K562 (cell line): ENCODE data around the gene UBE2R2. TPM values are rescaled to one million over a fixed set of nuclear protein-coding genes. Genes with fewer than 3 reads are reported as not detected.

Source experiments
- ATAC-seq: fragments of 200-7000 bp; cut with Tn5 transposase; 3 replicates; pipeline ENCODE4 v1.9.1; 2020; ENCODE audit warnings: moderate library complexity
- BruUV-seq: library from RNA; stranded (reverse); fragments of 400-500 nt; replicated peaks from 2 replicates; lab custom pipeline; 2021; lab: Mats Ljungman, UMichigan
- CTCF ChIA-PET: fragments of 300-600 bp; formaldehyde crosslinking; extraction: SDS; loops from one replicate; lab custom pipeline; 2021; ENCODE audit warnings: low intra/inter-chr PET ratio; lab: Yijun Ruan, JAX
- POLR2A ChIA-PET: fragments of 300-600, 350-650 bp; sonication (Branson Sonifier 250); formaldehyde crosslinking; extraction: SDS; loops from one replicate; lab custom pipeline; 2021; ENCODE audit warnings: antibody characterized with exemption, inconsistent platforms; lab: Yijun Ruan, JAX
- DNase-seq, 4 experiments: peaks; one replicate each; pipeline versions ENCODE4 v3.0.0 to v3.0.0-alpha.2; 2011 to 2018; ENCODE audit warnings: low spot score in 3 of 4, mixed read lengths in 3 of 4; ENCODE audit errors: extremely low read depth in 1 of 4
- FAIRE-seq: peaks from 2 replicates; lab custom pipeline; 2011; peaks lifted over from hg19 to GRCh38; lab: Jason Lieb, UNC
- H2AFZ ChIP-seq: 2 replicates; pipeline ENCODE4 v1.6.0; 2011; ENCODE audit warnings: low read depth, low read length, control low read depth, inconsistent platforms
- H3K27ac ChIP-seq: fragments of 200-600 bp; 3 replicates; pipeline ENCODE4 v1.8.0; 2011; ENCODE audit warnings: low read depth, mild to moderate bottlenecking, control low read depth, inconsistent platforms, low read length, moderate library complexity, mixed read lengths; ENCODE audit errors: extremely low read depth
- H3K27me3 ChIP-seq, 2 experiments: fragments of 300-600 bp in 1 of 2; 2 replicates in 1 of 2; 3 replicates in 1 of 2; pipeline versions ENCODE4 v1.6.0 to v1.8.0; 2011; ENCODE audit warnings: inconsistent platforms in 2 of 2, low read length in 2 of 2, mild to moderate bottlenecking in 1 of 2, mixed read lengths in 1 of 2, moderate library complexity in 1 of 2; ENCODE audit not compliant: control insufficient read depth in 2 of 2, insufficient read depth in 2 of 2
- H3K36me3 ChIP-seq: fragments of 300-600 bp; 3 replicates; pipeline ENCODE4 v1.8.0; 2011; ENCODE audit warnings: mild to moderate bottlenecking, low read length, inconsistent platforms; ENCODE audit not compliant: control insufficient read depth, insufficient read depth
- H3K4me1 ChIP-seq, 2 experiments: fragments of 200-600 bp in 1 of 2; replicated peaks in 1 of 2; 2 replicates in 1 of 2; 3 replicates in 1 of 2; pipeline versions ENCODE4 v1.5.1 to v1.8.0; 2011; ENCODE audit warnings: inconsistent platforms in 2 of 2, low read length in 2 of 2, mild to moderate bottlenecking in 1 of 2, mixed read lengths in 1 of 2, moderate library complexity in 1 of 2; ENCODE audit not compliant: control insufficient read depth in 2 of 2, insufficient read depth in 2 of 2
- H3K4me2 ChIP-seq: 2 replicates; pipeline ENCODE4 v1.6.1; 2011; ENCODE audit warnings: low read length, control low read depth, inconsistent platforms, mixed read lengths; ENCODE audit not compliant: insufficient read depth
- H3K4me3 ChIP-seq: fragments of 200-600 bp; sonication (generic), shearing (Covaris generic); 2 replicates; pipeline ENCODE4 v1.5.1; 2016; ENCODE audit warnings: control low read depth, inconsistent platforms
- H3K79me2 ChIP-seq: fragments of 200-600 bp; 3 replicates; pipeline ENCODE4 v1.8.0; 2011; ENCODE audit warnings: low read length, inconsistent platforms; ENCODE audit not compliant: control insufficient read depth, insufficient read depth
- H3K9ac ChIP-seq, 2 experiments: 2 replicates each; pipeline versions ENCODE4 v1.6.0 to v1.6.1; 2011; ENCODE audit warnings: low read depth in 2 of 2, low read length in 2 of 2, control low read depth in 1 of 2, inconsistent platforms in 1 of 2, mild to moderate bottlenecking in 1 of 2, mixed read lengths in 1 of 2; ENCODE audit not compliant: insufficient read depth in 1 of 2
- H3K9me1 ChIP-seq: one replicate; pipeline ENCODE4 v1.6.0; 2011; ENCODE audit warnings: inconsistent platforms, mild to moderate bottlenecking, low read length, moderate library complexity; ENCODE audit not compliant: control insufficient read depth, insufficient read depth
- H3K9me3 ChIP-seq: replicated peaks from 2 replicates; pipeline ENCODE4 v1.5.1; 2011; ENCODE audit warnings: low read depth, low read length, inconsistent platforms; ENCODE audit not compliant: control insufficient read depth, insufficient read depth
- H4K20me1 ChIP-seq: replicated peaks from 2 replicates; pipeline ENCODE4 v1.6.1; 2011; ENCODE audit warnings: low read length, inconsistent platforms, mixed read lengths; ENCODE audit not compliant: control insufficient read depth, insufficient read depth
- CAMTA2 ChIP-seq: fragments of 250-450 bp; sonication (Bioruptor Pico); conservative IDR thresholded peaks from 2 replicates; pipeline ENCODE4 v1.5.1; 2022
- CREB1 ChIP-seq, 2 experiments: sonication (generic) in 1 of 2; formaldehyde crosslinking in 1 of 2; IDR thresholded peaks; 2 replicates each; pipeline versions ENCODE4 v1.6.1 to v1.8.0; 2012 to 2022; ENCODE audit warnings: inconsistent platforms in 1 of 2, mild to moderate bottlenecking in 1 of 2, missing genetic modification reagents in 1 of 2, moderate library complexity in 1 of 2
- ETS2 ChIP-seq: IDR thresholded peaks from 2 replicates; pipeline ENCODE4 v1.6.1; 2016; ENCODE audit warnings: borderline replicate concordance, missing genetic modification characterization, mild to moderate bottlenecking, moderate library complexity, missing compliant biosample characterization; ENCODE audit not compliant: poor library complexity, severe bottlenecking
- FOXK1 ChIP-seq: sonication (generic); formaldehyde crosslinking; IDR thresholded peaks from 2 replicates; pipeline ENCODE4 v1.8.0; 2022; ENCODE audit warnings: missing genetic modification reagents, mild to moderate bottlenecking, borderline replicate concordance
- HDAC1 ChIP-seq, 2 experiments: fragments of 450-650 bp; IDR thresholded peaks; 2 replicates each; pipeline ENCODE4 v1.6.1; 2016 to 2017; ENCODE audit warnings: inconsistent platforms in 1 of 2, mild to moderate bottlenecking in 1 of 2, moderate library complexity in 1 of 2
- SAP30 ChIP-seq: fragments of 200-600 bp; sonication (generic); IDR thresholded peaks from 2 replicates; pipeline ENCODE4 v1.6.1; 2012; ENCODE audit warnings: borderline replicate concordance, low read depth, mild to moderate bottlenecking, moderate library complexity, low read length, control low read depth, inconsistent platforms; ENCODE audit not compliant: insufficient read depth, poor library complexity, severe bottlenecking
- XRCC4 ChIP-seq: IDR thresholded peaks from one replicate; pipeline ENCODE4 v1.6.1; 2011; ENCODE audit not compliant: insufficient read depth, insufficient read length; ENCODE audit errors: extremely low read depth
- ZBED1 ChIP-seq: IDR thresholded peaks from 2 replicates; pipeline ENCODE4 v1.6.1; 2014
- ZNF134 ChIP-seq: fragments of 250-450 bp; sonication (Bioruptor Pico); conservative IDR thresholded peaks from 2 replicates; pipeline ENCODE4 v1.4.0; 2020
- WGBS: fragments of 100-300 bp; shearing (Covaris generic); methylation state at CpG from one replicate; pipeline ENCODE4 v1.1.6; 2016; ENCODE audit warnings: low coverage, mixed read lengths; ENCODE audit not compliant: insufficient coverage; ENCODE audit errors: missing lambda C conversion rate; 5-methylcytosine and 5-hydroxymethylcytosine counted together
- in situ Hi-C: fragments of 300-500 bp; cut with MboI; formaldehyde crosslinking; loops from 4 replicates; pipeline ENCODE4 v1.15.0; 2018; ENCODE audit warnings: inconsistent platforms, mixed read lengths
- intact Hi-C: fragments of 100-400 bp; cut with micrococcal nuclease; formaldehyde crosslinking; loops from 2 replicates; pipeline ENCODE4 v1.14.2; 2022
- polyA plus RNA-seq, 8 experiments: library from polyadenylated mRNA; depleted of rRNA in 4 of 8; stranded (reverse) in 5 of 8; unstranded in 3 of 8; fragments of >200 nt; fragmentation: Nextera tagmentation in 2 of 8; fragmentation: Illumina TruSeq in 1 of 8; extraction: Ambion mirVana in 2 of 8; extraction: Trizol in 1 of 8; gene quantifications; 2 replicates each; pipeline versions ENCODE4 v1.2.1 to v1.2.3, GENCODE V29; 2011 to 2014; ENCODE audit warnings: inconsistent platforms in 1 of 8, missing spikeins in 1 of 8
- total RNA-seq, 7 experiments: library from RNA; depleted of rRNA in 6 of 7; stranded (reverse); fragments of >200 nt in 6 of 7; fragmentation: Illumina TruSeq in 2 of 7; extraction: Trizol in 2 of 7; gene quantifications; 2 replicates each; pipeline versions ENCODE4 v1.2.1 to v1.2.3, GENCODE V29; 2011 to 2021; ENCODE audit warnings: low replicate concordance in 1 of 7
- TF ChIP-seq, protein P1 (sequence below): fragments of 450-650 bp; conservative IDR thresholded peaks from 2 replicates; pipeline ENCODE4 v1.6.1; 2016; ENCODE audit warnings: missing genetic modification characterization, low read depth, mild to moderate bottlenecking, missing compliant biosample characterization, moderate library complexity
- TF ChIP-seq, protein P2 (sequence below): fragments of 450-650 bp; IDR thresholded peaks from 2 replicates; pipeline ENCODE4 v1.6.1; 2016; ENCODE audit warnings: missing biosample characterization, missing genetic modification characterization
- TF ChIP-seq, protein P3 (sequence below): fragments of 450-650 bp; IDR thresholded peaks from one replicate; pipeline ENCODE4 v1.6.1; 2018; ENCODE audit warnings: mild to moderate bottlenecking, moderate library complexity; ENCODE audit not compliant: partially characterized antibody
- TF ChIP-seq, protein P4 (sequence below): fragments of 250-450 bp; sonication (Bioruptor Pico); IDR thresholded peaks from 2 replicates; pipeline ENCODE4 v1.8.0; 2022; ENCODE audit warnings: inconsistent platforms
- TF ChIP-seq, protein P5 (sequence below): fragments of 250-450 bp; sonication (Bioruptor Pico); IDR thresholded peaks from 2 replicates; pipeline ENCODE4 v1.5.0; 2021

UBE2R2 gene
- total and polyA plus RNA-seq, 9 of the 15 experiments (the other 6 are each of a cell fraction or from before 2014, with no cell fraction given), result 7.8 to 26.2 (median 11.8) TPM

DNA sequence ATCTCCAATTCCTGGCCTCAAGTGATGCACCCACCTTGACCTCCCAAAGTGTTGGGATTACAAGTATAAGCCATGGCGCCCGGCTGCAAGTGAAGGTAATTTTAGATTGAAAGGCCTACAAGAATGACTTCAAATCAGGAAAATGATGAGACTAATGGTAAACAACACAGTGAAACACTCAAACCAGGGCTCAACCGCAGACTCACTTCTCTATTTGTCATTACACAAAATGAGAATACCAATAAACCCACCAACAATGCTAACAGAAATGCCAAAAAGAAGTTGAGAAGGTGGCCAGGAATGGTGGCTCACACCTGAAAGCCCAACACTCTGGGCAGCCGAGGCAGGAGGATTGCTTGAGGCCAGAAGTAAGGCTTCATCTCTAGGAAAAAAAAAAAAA, 139.6 kb downstream of the UBE2R2 start:
- Histone ChIP-seq H3K27ac (no peak overlapping the region), H3K79me2 (no peaks in the 10 kb centered on the region), H3K9ac (no peak overlapping the region), H3K9me1 (no peaks in the 10 kb centered on the region), H3K4me3 (no peak overlapping the region), H3K4me2 (no peak overlapping the region), H4K20me1 (no peaks in the 10 kb centered on the region), H3K4me1 (no peaks in the 10 kb centered on the region), H3K36me3 (peaks cover 79% of the 10 kb centered on the region), H2AFZ (no peak overlapping the region), H3K27me3 (no peaks in the 10 kb centered on the region), H3K9me3 (no peaks in the 10 kb centered on the region)
- BruUV-seq, result no TSS peak
- intact Hi-C loops (no loop called here), in situ Hi-C loops (no loop called here)
- POLR2A ChIA-PET, result no interaction called here
- WGBS, result 95% methylated on average over 3 of the region's 4 CpGs
- ATAC-seq (no peak), FAIRE-seq (no peak), DNase-seq (no peak)
- CTCF ChIA-PET, result no interaction called here
- TF ChIP-seq CREB1 (IDR thresholded peaks at IDR 0.05), result no peak
- TF ChIP-seq CREB1 (CRISPR knock-in tag; IDR thresholded peaks at IDR 0.05), result no peak
- TF ChIP-seq, protein P1, sequence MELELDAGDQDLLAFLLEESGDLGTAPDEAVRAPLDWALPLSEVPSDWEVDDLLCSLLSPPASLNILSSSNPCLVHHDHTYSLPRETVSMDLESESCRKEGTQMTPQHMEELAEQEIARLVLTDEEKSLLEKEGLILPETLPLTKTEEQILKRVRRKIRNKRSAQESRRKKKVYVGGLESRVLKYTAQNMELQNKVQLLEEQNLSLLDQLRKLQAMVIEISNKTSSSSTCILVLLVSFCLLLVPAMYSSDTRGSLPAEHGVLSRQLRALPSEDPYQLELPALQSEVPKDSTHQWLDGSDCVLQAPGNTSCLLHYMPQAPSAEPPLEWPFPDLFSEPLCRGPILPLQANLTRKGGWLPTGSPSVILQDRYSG (tag), result no peak
- TF ChIP-seq HDAC1 (IDR thresholded peaks at IDR 0.05), result no peak
- TF ChIP-seq, protein P2, sequence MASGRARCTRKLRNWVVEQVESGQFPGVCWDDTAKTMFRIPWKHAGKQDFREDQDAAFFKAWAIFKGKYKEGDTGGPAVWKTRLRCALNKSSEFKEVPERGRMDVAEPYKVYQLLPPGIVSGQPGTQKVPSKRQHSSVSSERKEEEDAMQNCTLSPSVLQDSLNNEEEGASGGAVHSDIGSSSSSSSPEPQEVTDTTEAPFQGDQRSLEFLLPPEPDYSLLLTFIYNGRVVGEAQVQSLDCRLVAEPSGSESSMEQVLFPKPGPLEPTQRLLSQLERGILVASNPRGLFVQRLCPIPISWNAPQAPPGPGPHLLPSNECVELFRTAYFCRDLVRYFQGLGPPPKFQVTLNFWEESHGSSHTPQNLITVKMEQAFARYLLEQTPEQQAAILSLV (tag), result no peak
- no peak for TF ChIP-seq ETS2
- TF ChIP-seq ZBED1, result no peak
- TF ChIP-seq XRCC4, result no peak
- TF ChIP-seq, protein P3, sequence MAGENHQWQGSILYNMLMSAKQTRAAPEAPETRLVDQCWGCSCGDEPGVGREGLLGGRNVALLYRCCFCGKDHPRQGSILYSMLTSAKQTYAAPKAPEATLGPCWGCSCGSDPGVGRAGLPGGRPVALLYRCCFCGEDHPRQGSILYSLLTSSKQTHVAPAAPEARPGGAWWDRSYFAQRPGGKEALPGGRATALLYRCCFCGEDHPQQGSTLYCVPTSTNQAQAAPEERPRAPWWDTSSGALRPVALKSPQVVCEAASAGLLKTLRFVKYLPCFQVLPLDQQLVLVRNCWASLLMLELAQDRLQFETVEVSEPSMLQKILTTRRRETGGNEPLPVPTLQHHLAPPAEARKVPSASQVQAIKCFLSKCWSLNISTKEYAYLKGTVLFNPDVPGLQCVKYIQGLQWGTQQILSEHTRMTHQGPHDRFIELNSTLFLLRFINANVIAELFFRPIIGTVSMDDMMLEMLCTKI, result no peak
- no peak for TF ChIP-seq ZNF134
- no peak for TF ChIP-seq FOXK1
- TF ChIP-seq SAP30, result no peak
- TF ChIP-seq, protein P4, sequence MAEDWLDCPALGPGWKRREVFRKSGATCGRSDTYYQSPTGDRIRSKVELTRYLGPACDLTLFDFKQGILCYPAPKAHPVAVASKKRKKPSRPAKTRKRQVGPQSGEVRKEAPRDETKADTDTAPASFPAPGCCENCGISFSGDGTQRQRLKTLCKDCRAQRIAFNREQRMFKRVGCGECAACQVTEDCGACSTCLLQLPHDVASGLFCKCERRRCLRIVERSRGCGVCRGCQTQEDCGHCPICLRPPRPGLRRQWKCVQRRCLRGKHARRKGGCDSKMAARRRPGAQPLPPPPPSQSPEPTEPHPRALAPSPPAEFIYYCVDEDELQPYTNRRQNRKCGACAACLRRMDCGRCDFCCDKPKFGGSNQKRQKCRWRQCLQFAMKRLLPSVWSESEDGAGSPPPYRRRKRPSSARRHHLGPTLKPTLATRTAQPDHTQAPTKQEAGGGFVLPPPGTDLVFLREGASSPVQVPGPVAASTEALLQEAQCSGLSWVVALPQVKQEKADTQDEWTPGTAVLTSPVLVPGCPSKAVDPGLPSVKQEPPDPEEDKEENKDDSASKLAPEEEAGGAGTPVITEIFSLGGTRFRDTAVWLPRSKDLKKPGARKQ (CRISPR knock-in tag), result no peak
- TF ChIP-seq, protein P5, sequence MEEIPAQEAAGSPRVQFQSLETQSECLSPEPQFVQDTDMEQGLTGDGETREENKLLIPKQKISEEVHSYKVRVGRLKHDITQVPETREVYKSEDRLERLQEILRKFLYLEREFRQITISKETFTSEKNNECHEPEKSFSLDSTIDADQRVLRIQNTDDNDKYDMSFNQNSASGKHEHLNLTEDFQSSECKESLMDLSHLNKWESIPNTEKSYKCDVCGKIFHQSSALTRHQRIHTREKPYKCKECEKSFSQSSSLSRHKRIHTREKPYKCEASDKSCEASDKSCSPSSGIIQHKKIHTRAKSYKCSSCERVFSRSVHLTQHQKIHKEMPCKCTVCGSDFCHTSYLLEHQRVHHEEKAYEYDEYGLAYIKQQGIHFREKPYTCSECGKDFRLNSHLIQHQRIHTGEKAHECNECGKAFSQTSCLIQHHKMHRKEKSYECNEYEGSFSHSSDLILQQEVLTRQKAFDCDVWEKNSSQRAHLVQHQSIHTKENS (CRISPR knock-in tag), result no peak
- TF ChIP-seq CAMTA2 (CRISPR knock-in tag), result no peak
